HG03457 (cell line): ENCODE data around the gene ADIRF.
"Not testable (repeated sequence)": the region's sequence is repeated elsewhere in the genome, so short reads cannot be mapped to it uniquely, and the experiment has no call there.

Source experiments
- ATAC-seq: cut with Tn5 transposase; IDR thresholded peaks from one replicate; pipeline ENCODE4 v1.9.1; 2021; ENCODE audit warnings: moderate number of reproducible peaks; ENCODE audit not compliant: unreplicated experiment

The ADIRF gene

DNA sequence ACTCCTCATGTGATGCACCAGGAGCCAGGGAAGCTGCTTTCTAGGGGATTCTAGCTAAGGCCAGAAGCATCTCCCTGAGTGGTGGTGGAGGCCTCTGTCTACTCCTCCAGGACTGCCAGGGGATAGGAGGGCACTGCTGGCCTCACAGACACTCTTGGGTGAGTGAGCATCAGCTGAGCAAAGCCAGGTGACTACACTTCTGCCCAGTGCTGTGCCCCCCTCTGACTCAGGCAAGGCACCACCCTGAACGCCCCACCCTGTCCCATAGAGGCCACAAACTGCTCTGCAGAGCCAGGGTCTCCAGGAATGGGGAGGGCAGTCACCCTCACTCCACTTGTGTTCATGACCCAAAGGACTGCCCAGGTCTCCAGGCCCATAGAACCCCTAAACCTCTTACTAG, 51.2 kb downstream of the ADIRF start:
- not testable (repeated sequence) for ATAC-seq

DNA sequence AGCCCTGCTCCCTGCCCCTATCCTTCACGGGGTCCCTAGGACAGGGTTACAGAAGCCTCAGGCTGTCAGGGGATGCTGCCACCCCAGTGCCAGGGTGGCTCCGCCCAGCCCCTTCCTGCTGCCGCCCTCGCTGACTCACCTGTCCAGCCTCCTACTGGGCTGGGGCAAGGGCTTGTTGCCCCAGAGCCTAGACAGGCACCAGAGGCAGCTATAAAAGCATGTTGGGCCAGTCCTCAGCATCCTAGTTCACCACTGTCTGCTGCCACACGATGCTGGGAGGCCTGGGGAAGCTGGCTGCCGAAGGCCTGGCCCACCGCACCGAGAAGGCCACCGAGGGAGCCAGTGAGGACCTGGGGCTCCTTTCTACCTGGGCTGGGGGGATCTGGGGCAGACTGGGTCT, 51.8 kb downstream of the ADIRF start, which contains the start of gene FAM25A:
FAM25A (plus strand) TSS at position 239 of the 400 bp plus-strand sequence; CDS start at position 270, 31 bp downstream.
- not testable (repeated sequence) for ATAC-seq
